NCI-H2029 (cell line): ENCODE data around the gene TBC1D16.

ENCODE experiments used
- DNase-seq: peaks from one replicate; lab custom pipeline; 2025; lab: John Stamatoyannopoulos, UW

The TBC1D16 gene

DNA sequence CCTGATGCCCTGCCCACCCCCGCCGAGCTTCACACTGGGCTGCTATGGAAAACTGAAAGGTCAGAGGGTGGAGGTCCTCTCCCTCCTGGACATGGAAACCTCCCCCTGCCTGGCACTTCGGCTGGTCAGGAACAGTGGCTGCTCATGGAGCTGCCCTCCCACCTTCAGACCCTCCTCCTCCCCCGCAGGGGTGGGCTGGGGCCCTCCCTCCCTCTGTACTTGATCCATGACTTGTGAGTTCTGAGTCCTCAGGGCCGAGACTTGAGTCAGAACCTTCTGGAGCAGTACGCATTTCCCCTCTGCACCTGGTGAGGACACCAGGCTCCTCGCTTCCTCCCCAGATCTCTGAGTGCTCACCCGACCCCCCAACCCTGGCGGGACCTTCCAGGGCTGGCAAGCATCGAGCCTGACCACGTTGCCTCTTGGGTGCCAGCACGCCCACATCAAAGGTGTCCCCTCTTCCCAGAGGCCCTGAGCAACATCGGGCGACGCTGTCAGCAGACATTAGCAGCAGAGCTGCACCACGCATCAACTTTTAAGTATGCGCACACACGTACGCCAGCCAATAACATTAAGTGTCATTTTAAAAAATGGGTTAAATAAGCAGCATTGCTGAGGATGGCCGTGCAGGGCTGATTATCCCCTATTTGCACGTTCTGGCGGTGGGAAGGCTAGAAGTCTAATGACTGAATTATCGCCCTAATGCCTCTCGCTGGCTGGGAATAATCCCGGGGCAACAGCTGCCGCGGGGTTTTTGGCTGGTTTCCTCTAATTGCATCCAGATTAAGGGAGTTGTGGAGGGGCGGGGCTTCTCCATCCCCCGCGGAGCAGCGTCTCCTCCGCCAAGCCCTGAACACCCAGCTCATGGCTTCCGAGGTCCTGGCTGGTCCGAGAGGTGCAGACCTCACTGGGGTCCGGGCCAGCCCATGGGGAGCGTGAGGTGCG, 98.0 kb downstream of the TBC1D16 start:
- no peak for DNase-seq

DNA sequence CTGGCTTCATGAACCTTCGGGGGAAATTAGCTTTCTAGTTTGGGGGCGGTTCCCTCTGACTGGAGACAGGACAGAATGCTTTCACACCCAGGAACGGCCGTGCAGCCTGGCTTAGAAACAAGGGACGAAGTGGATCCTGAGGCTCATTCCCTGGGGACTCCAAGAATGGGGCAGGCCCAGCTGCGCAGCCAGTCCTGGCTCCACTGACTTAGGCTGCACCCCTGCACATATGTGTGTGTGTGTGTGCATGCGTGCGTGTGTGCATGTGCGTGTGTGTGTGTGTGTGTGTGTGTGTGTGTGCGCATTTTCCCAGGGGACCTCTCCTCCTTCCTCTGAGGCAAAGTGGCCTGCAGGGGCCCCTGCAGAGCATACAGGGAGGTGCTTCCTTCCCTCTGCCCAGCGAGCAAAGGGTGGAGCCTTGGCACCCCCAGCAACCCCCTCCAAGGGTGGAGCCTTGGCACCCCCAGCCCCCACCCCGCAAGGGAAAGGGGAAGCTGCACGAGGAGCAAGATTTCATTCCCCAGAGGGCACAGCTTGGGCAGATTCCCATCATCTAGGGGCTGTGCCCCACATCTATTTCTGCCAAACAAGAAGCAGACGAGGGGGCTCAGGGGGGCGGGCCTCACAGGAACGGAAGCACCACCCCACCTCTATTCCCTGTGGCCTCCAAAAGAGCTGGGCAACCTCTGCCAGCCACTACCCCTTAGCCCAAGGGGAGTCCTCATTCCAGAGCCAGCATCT, 98.9 kb downstream of the TBC1D16 start:
- DNase-seq: no peak

DNA sequence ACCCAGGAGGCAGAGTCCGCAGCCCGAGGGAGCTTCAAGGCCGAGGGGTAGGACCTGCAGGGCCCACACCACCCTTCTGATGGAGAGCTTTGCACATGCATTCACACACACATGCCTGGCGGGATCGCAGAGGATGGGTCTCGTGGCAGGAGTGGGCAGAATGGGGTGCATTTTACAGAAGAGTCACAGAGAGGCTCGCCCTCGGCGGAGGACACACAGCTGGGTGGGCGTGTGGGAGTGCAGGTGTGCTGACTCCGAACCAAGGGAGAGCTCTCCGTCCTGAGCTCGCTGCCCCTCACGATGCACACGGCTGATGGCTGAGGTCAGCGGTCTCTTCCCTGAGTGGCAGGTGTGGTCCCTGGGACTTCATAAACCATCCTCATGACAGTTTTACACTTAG, 99.6 kb downstream of the TBC1D16 start:
- no peak for DNase-seq

DNA sequence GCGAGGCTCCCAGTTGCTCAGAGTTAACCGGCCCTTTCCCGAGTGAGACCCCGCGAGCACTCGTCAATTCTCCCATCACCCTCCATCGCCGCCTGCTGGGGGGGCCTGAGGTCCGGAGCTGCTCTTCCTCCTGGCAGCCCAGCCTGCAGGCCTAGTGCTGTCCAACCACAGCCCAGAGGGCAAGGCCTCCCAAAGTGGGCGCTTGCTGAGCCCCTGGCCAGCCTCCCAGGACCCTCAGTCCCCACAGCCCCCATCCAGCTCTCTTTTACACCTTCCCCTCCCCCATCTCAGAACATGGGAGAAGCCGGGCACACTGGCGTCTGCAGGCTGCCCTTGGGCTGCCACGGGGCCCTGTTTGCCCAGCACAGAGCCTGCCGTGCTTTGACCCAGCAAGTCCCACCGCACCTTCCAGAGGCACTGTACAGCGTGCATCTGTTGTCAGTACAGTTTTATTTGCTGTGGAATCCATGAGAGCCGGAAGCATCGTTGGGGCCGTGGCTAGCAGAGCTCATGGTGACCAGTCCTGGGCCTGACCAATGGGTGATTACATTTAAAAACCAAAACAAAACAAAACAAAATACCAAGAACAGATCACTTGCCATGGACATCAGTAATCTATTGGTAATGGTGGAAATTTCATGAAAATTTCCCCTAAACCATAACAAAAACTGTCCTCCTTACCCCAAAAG, 100.3 kb downstream of the TBC1D16 start:
- DNase-seq: no peak

DNA sequence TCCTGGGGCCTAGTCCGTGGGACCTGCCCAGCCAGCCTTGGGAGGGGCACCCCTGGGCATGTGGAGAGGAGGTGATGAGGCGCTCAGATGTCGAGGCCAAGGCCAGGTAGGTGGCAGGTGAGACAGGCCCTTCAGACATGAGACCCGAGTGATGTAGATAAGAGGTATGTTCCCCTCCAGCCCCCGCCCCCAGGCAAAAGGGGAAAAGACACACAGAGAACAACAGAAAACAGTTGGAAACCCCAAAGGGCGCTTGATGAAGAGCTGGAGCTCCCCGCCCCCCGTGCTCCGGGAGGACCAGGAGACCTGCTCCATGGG, 101.1 kb downstream of the TBC1D16 start:
- DNase-seq: no peak

DNA sequence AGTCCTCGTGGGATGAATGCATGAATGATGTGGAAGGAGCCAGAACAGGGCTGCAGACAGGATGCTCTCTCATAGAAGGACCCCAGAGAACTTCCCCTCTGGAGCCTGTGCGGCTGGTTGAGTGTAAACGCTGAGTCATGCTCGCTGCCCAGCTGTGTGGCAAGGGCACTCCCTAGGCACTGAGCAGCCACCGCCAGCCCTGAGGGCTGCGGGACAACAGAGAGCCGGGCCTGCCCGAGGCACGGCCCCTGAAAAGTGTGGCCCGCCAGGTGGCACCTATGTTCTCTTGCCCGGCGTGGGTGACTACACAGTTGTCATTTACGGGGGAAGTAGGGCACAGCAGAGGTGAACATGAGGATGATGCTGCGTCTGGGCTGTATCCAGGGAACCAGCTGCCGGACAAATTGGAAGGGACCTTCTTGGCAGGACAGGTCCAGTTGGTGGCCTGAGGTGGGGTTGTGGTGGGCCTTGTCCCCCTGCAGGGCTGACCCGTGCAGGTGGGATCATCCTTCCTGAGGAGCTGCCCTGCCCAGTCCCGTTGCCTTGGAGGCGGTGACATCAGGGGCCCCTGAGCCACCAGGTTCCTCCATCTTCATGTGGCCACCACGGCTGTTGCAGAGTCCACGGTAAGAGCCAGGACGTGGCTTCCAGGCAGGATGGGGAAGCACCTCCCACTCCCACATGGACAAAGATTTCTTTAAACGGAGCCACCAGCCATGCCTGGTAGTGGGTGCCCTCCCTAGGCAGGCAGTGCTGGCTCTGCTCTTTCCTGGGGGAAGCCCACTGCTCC, 101.6 kb downstream of the TBC1D16 start:
- DNase-seq: no peak

DNA sequence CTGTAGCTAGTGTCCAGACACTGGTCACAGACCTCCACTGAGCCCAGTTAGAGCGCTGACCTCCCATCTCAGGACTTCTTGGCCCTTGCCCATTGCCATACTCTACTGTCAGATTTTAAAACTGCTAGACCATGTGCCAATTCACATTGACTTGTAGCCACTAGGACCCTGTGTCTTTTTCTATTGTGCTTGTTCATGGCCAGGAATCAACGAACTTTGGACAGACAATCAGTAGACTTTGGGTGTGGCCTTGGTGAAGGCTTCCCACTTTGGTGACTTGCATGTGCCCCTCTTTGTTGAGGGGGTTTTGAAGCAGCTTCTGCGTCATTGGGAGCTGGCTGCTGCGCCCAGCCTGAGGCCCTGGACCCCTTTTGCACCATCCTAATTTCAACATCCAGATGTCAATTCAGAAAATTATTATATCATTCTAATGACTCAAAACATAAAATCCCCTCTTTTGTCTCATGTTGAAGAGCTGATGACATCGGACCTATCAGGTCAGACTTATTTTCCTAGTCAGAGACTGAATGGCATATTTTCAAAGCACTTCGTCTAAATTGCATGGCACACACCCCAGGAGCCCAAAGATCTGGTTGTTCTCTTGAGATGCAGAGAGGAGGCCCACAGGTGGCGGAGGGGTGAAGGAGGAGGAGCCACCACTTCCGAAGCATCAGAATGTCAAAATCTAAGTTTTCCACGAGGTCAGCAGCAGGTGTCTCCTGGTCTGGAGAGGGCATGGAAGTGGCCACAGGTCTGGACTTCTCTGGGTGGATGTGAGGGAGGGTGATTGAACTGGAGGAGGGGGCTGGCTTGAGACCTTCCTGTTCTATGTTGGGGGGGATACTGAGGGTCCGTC, 103.0 kb downstream of the TBC1D16 start:
- no peak for DNase-seq

DNA sequence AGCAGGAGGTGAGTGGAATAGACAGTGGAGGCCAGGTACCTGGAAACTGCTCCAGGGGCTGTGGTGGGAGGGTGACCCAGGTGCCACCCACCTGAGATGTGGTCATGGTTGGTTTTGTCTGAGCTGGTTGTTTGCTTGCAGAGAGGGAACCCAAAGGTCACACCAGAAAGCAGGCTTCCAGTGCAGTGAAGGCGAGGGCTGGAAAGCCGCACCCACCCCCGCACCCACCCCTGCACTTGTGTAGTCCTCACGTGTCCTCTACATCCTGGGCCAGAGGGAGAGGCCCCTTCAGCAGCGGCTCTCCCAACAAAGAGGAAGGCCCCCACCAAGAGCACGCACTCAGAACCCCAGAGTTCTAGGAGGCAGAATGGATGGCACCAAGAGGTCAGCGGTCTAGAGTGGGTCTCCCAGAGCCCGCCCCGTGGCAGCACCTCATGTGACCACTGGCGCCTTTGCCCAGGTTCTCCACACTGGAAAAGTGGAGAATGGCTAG, 103.8 kb downstream of the TBC1D16 start:
- no peak for DNase-seq

DNA sequence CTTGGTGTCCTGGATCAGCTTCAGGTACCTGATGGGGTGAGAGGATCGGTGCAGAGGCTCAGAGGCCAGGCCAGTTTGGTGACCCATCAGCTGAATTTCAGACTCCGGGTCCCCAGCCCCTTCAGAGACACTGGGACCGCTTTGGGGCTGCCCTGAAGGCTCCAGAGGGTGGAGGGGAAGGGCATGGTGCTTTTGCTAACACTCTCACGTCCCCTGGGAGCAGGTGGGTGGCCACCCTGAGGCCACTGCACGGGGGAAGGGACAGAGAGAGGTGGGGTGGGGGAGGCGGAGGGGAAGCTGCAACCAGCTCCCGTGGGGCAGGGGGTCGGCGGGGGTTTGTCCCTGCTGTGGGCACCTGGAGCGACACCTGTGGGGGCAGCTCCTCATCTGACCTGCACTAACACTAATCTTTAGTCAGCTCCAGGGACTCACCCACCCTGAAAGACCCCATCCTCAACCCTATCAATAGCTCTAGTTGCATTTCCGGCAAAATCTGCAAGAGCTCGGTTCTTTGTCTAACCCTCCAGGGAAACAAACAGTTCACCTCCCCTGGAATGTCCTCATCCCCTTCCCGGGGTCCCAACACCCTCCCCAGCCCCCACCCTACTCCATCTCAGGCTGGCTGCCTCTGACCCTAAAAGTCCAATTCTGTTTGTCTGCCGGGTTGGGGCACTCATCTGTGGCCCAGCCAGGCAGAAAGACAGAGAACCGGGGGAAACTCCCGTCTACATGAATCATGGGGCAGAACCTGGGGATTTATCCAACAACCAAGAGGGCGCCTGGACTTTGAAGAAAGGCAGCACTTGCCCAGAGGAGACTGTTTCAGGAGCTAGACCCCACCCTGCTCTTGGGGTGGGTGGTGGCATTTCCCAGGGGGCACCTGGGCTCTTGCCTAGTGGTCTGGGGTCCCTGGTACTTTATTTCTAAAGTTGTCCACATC, 104.5 kb downstream of the TBC1D16 start:
- DNase-seq: no peak

DNA sequence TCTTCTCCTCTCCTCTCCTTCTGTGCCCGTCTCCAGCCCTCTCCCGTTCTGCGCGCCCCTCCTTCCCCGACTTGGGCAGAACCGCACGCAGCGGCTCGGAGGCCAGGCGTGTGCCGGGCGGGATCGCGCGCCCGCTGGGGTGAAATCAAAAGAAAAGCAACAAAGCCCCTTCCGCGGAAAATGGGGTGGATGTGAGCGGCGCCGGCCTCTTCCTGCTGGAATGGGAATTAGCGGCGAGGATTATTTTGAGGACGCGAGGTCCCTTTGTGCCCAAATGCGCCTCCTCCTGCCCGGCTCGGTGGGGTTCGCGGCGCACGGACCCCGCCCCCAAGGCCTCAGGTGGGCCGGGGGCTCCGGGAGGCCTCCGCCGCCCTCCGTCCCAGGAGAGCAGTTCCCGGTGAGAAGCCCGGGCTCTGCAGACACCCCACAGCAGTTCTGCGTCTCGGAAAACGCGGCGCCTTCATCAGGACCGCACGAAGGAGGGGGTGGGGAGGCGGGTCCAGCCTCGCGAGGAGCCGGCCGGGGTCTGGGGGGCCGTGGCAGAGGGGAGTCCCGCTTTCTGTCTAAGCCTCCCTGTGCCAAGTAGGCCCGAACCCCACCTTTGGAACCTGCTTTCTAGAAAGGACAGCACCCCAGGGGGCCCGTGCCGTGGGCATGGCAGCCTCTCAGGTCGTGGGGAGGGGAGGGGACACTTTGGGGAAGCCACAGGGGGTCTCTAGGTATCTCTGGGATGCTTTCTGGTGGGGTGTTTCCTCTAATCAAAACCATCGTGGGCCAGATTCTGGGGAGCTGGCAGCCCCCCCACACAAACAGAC, 105.4 kb downstream of the TBC1D16 start:
- DNase-seq: no peak

DNA sequence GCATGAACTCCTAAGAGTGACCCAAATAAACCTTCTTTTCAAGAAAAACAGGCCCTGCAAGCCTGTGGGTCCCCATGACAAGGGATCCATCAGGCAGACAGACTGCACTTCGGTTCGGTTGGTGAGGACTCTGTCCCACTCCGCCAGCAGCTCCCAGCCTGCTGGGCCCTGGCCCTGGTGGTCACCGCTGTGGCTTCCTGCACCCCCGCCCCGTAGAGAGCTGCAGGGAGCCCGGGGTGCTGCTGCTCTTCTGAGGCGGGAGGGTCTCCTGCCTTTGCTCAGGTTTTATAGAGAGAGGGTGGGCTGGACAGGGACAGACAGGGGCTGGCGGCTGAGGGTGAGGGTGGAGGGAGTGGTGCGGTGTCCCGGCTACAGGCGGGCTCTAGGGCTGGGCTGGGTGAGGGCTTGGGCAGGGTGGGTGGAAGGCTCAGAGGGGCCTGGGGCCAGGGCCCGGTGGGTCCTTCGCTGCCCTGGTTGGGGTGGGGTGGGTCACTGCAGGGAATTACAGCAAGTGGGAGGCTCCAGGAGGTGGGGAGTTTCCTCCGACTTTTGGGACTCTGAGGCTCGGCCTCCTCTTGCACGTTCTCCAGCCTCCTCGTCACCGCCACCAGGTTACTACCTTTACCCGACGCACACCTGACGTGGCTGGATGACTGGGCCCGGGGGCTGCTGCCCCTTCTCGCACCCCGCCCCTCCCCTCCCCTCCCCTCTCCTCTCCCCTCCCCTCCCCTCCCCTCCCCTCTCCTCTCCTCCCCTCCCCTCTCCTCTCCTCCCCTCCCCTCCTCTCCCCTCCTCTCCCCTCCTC, 106.2 kb downstream of the TBC1D16 start:
- DNase-seq: no peak

DNA sequence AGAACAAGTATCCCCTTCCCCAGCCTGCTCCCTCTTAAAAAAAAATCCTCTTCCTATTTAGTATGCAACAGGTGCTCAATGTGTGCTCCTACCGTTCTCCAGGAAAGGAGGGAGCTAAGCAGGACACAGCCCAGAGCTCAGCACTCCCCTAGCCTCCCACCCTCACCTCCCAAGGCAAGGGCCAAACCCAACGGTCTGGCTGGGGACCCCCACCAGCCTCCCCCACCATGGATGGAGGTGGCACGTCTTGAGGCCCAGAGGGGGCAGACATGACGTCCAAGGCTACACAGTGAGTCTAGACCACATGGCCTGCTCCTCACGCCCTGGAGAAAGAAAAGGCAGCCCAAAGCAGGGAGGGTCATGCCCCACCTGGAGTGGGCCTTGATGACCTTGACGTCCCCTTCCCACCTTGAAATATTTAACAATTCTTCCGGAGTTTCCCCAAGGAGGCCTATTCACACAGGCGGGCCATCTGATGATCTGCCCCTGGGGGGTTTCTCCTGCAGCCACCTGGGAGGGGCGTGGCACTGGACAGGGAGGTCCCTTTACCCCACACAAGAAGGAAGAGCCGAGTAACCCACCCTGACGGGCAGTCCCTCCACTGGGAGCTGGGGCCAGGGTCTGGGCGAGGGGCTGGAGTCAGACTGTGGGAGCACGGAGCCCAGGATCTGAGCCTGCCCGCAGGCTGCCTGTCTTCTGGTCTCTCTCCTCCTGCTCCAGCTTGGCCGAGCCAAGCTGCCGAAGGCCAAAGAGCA, 107.0 kb downstream of the TBC1D16 start:
- DNase-seq: no peak

DNA sequence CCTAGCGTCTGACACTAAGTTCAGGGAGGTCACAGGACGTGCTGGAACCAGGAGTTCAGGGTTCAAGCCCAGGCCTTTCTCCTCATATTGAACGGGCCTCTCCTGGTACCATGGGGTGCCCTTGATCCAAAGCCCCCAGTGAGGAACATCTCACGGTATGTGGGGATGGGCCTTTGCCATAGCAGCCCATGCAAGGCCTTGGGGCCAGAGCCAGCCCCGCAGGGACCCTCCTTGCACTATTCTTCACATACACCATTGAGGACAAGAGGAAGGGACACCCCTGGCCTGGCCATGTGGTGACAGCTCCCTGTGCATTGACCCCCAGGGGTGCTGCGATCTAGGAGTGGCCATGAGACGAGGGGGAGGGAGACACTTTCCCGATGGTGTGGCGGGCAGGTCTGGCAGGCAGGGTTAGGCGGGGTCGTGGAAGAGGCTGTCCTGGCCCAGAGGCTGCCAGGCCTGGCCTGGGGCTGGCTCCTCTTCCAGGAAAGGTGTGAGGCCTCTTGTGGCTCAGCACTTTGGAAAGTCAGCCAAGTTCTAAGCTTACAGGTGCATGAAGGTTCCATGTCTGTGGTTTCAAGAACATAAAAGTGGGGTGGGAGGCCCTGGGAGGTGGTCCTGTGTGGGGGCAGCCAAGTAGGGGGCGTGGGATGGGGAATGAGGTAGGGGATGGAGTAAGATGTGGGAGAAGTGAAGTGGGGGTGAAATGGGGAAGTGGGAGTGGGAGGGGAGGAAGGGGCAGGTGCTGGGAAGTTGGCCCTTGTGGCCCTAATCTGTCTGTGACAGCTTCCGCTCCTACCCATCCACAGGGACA, 107.8 kb downstream of the TBC1D16 start:
- DNase-seq: no peak

DNA sequence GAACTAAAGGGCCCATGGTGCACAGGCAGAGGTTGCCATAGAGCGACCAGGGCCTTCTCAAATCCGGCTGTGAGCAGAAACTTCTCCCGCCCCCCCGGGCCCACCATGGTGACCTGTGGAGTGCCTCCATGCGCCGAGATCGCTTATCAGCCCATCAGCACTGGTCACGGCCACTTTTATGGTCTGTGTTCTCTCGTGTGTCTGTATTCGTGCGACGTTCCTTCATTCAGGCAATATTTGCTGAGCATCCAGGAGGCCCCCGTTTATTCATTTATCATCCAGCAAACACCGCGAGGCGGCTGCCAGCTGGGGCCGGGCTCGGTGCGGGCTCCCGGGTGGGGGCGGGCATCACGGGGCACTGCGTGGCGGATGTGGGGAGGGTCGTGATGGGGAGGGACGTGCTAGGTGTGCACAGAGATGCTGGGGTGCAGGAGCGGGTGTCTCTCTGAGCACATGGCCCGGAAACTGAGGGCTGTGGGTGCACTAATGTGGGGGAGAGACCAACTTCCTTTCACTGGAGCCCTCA, 108.5 kb downstream of the TBC1D16 start:
- no peak for DNase-seq

DNA sequence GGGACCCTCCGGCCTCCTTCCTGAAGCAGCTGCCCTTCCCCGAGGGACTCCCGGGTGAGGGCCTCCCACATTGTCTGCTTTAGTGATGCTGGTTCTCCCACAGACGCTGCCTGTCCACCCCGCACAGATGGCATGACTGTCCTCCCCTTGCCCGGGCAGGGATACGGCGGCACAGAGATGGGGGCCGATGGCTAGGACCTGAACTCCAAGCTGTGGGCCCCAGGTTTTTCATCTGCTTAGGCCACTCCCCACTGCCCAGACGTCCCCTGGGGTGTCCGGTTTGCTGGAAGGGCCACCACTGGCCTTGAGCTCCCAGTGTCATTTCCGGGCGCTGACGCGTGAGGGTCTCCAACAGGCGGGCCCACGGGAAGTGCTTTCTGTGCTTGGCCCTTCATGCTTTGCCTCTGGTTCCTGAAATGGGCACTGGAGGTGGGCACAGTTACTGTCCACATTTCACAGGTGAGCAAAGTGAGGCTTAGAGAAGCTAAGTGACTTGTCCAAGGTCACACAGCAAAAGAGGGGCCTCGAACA, 109.0 kb downstream of the TBC1D16 start:
- no peak for DNase-seq

DNA sequence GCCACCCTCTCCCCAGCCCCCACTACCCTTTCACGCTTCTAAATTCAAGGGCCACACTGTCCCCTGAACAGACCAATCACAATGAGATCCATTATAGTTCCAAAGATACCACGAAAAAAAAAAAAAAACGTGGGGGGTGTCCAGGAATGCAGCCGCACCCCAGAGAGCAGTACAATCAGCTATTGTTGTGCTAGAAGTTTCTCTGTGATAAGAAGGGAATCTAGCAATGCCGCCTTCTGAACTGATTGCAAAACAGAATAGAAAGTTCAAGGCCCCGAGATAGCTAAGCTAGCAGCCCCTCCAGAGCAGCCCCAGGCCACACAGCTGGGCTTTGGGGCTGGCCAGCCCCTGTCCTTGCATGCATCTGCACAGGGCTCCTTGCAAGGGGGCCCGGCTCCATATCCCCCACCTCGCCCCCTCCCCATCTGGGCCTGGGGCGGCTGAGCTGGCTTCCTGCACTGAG, 109.5 kb downstream of the TBC1D16 start:
- no peak for DNase-seq
